ENCODE data around the gene DCBLD1. TPM values are rescaled to one million over a fixed set of nuclear protein-coding genes. Genes with fewer than 3 reads are reported as not detected.
"Not testable (repeated sequence)": the region's sequence is repeated elsewhere in the genome, so short reads cannot be mapped to it uniquely, and the experiment has no call there.

Gene DCBLD1
- total RNA-seq, 2 experiments from 2014 or later = 7.8 to 10.6 TPM

GRCh38 chr6:117506907-117507306 lies 24.4 kb downstream of the DCBLD1 start:
- H3K9me3 Mint-ChIP-seq = no peaks in the 10 kb centered on the region
- CTCF ChIA-PET = no interaction called here
- H3K4me3 Mint-ChIP-seq = no peak overlapping the region
- POLR2A ChIA-PET = no interaction called here
- H3K4me1 Mint-ChIP-seq = no peaks in the 10 kb centered on the region
- no peak for DNase-seq
- H3K27me3 Mint-ChIP-seq = no peaks in the 10 kb centered on the region
- H3K27ac Mint-ChIP-seq = no peak overlapping the region
- H3K36me3 Mint-ChIP-seq (ENCODE audit: low read depth) = peaks cover 8% of the 10 kb centered on the region

- H3K9me3 Mint-ChIP-seq = no peaks in the 10 kb centered on the region
- H3K27ac Mint-ChIP-seq = no peak overlapping the region
- DNase-seq = no peak
- H3K36me3 Mint-ChIP-seq (ENCODE audit: low read depth) = peaks cover 8% of the 10 kb centered on the region
- H3K4me3 Mint-ChIP-seq = no peak overlapping the region
- ChIA-PET POLR2A (no interaction called here), CTCF (interaction anchor here (1.1 kb wide), 1 partner anchor 18 kb away, joined by 3 read pairs; no protein-coding TSS in a partner anchor)
- H3K27me3 Mint-ChIP-seq = no peaks in the 10 kb centered on the region
- H3K4me1 Mint-ChIP-seq = no peaks in the 10 kb centered on the region
Observed at GRCh38 chr6:117508450-117508971, 26.0 kb downstream of the DCBLD1 start.

GRCh38 chr6:117509021-117509420 lies 26.5 kb downstream of the DCBLD1 start:
- Mint-ChIP-seq H3K27me3 (no peaks in the 10 kb centered on the region), H3K36me3 (ENCODE audit: low read depth) (peaks cover 8% of the 10 kb centered on the region), H3K27ac (no peak overlapping the region), H3K4me1 (no peaks in the 10 kb centered on the region), H3K4me3 (no peak overlapping the region), H3K9me3 (no peaks in the 10 kb centered on the region)
- DNase-seq = no peak
- ChIA-PET POLR2A (no interaction called here), CTCF (interaction anchor here (1.1 kb wide), 1 partner anchor 18 kb away, joined by 3 read pairs; no protein-coding TSS in a partner anchor)

- no peak for DNase-seq
- Mint-ChIP-seq H3K4me1 (no peaks in the 10 kb centered on the region), H3K27ac (no peak overlapping the region), H3K27me3 (no peaks in the 10 kb centered on the region), H3K9me3 (no peaks in the 10 kb centered on the region), H3K4me3 (no peak overlapping the region), H3K36me3 (ENCODE audit: low read depth) (peaks cover 5% of the 10 kb centered on the region)
- ChIA-PET POLR2A (no interaction called here), CTCF (no interaction called here)
Observed at GRCh38 chr6:117512056-117512828, 29.8 kb downstream of the DCBLD1 start.

- H3K27me3 Mint-ChIP-seq = no peaks in the 10 kb centered on the region
- H3K9me3 Mint-ChIP-seq = no peaks in the 10 kb centered on the region
- ChIA-PET POLR2A (no interaction called here), CTCF (no interaction called here)
- no peak overlapping the region for H3K27ac Mint-ChIP-seq
- no peak for DNase-seq
- H3K4me3 Mint-ChIP-seq = no peak overlapping the region
- no peaks in the 10 kb centered on the region for H3K4me1 Mint-ChIP-seq
- H3K36me3 Mint-ChIP-seq (ENCODE audit: low read depth) = peaks cover 5% of the 10 kb centered on the region
Observed at GRCh38 chr6:117512987-117513573, 30.6 kb downstream of the DCBLD1 start.

- ChIA-PET CTCF (no interaction called here), POLR2A (no interaction called here)
- Mint-ChIP-seq H3K27me3 (no peaks in the 10 kb centered on the region), H3K27ac (no peak overlapping the region), H3K4me3 (no peak overlapping the region), H3K36me3 (ENCODE audit: low read depth) (peaks cover 5% of the 10 kb centered on the region), H3K9me3 (no peaks in the 10 kb centered on the region), H3K4me1 (no peaks in the 10 kb centered on the region)
- no peak for DNase-seq
Observed at GRCh38 chr6:117513778-117514365, 31.4 kb downstream of the DCBLD1 start.

GRCh38 chr6:117514655-117515054 lies 32.2 kb downstream of the DCBLD1 start:
- no peak for DNase-seq

GRCh38 chr6:117515326-117515725 lies 32.9 kb downstream of the DCBLD1 start:
- Mint-ChIP-seq H3K27ac (no peak overlapping the region), H3K9me3 (no peaks in the 10 kb centered on the region), H3K27me3 (no peaks in the 10 kb centered on the region), H3K36me3 (ENCODE audit: low read depth) (peaks cover 5% of the 10 kb centered on the region), H3K4me1 (no peaks in the 10 kb centered on the region), H3K4me3 (no peak overlapping the region)
- ChIA-PET CTCF (no interaction called here), POLR2A (no interaction called here)
- no peak for DNase-seq

More at GRCh38 chr6:117514655-117515054, 32.2 kb downstream of the DCBLD1 start:
- H3K36me3 Mint-ChIP-seq (ENCODE audit: low read depth) = peaks cover 5% of the 10 kb centered on the region
- no peaks in the 10 kb centered on the region for H3K9me3 Mint-ChIP-seq
- no peak overlapping the region for H3K4me3 Mint-ChIP-seq
- POLR2A ChIA-PET = no interaction called here
- H3K27ac Mint-ChIP-seq = no peak overlapping the region
- H3K27me3 Mint-ChIP-seq = no peaks in the 10 kb centered on the region
- CTCF ChIA-PET = no interaction called here
- no peaks in the 10 kb centered on the region for H3K4me1 Mint-ChIP-seq

GRCh38 chr6:117517995-117518394 lies 35.5 kb downstream of the DCBLD1 start:
- DNase-seq; H3K27ac Mint-ChIP-seq; H3K9me3 Mint-ChIP-seq; H3K27me3 Mint-ChIP-seq; H3K4me1 Mint-ChIP-seq; H3K36me3 Mint-ChIP-seq (ENCODE audit: low read depth); POLR2A ChIA-PET; H3K4me3 Mint-ChIP-seq; CTCF ChIA-PET: not testable (repeated sequence)

GRCh38 chr6:117518870-117519269 lies 36.4 kb downstream of the DCBLD1 start:
- peaks cover 3% of the 10 kb centered on the region for H3K36me3 Mint-ChIP-seq (ENCODE audit: low read depth)
- no peaks in the 10 kb centered on the region for H3K4me1 Mint-ChIP-seq
- H3K27me3 Mint-ChIP-seq = no peaks in the 10 kb centered on the region
- H3K4me3 Mint-ChIP-seq = no peak overlapping the region
- DNase-seq = no peak
- ChIA-PET CTCF (no interaction called here), POLR2A (no interaction called here)
- H3K9me3 Mint-ChIP-seq = no peaks in the 10 kb centered on the region
- H3K27ac Mint-ChIP-seq = no peak overlapping the region

- ChIA-PET POLR2A (no interaction called here), CTCF (no interaction called here)
- H3K9me3 Mint-ChIP-seq = no peaks in the 10 kb centered on the region
- no peak for DNase-seq
- peaks cover 3% of the 10 kb centered on the region for H3K36me3 Mint-ChIP-seq (ENCODE audit: low read depth)
- no peak overlapping the region for H3K27ac Mint-ChIP-seq
- no peak overlapping the region for H3K4me3 Mint-ChIP-seq
- no peaks in the 10 kb centered on the region for H3K27me3 Mint-ChIP-seq
- no peaks in the 10 kb centered on the region for H3K4me1 Mint-ChIP-seq
Observed at GRCh38 chr6:117520603-117521395, 38.3 kb downstream of the DCBLD1 start.

- Mint-ChIP-seq H3K27ac (no peak overlapping the region), H3K9me3 (no peaks in the 10 kb centered on the region), H3K4me3 (no peak overlapping the region), H3K27me3 (no peaks in the 10 kb centered on the region), H3K36me3 (ENCODE audit: low read depth) (peaks cover under 1% of the 10 kb centered on the region), H3K4me1 (no peaks in the 10 kb centered on the region)
- ChIA-PET CTCF (no interaction called here), POLR2A (no interaction called here)
- DNase-seq = no peak
Observed at GRCh38 chr6:117521791-117522502, 39.5 kb downstream of the DCBLD1 start.

- Mint-ChIP-seq H3K27ac (no peak overlapping the region), H3K4me1 (no peaks in the 10 kb centered on the region), H3K27me3 (no peaks in the 10 kb centered on the region), H3K36me3 (ENCODE audit: low read depth) (no peaks in the 10 kb centered on the region), H3K4me3 (no peak overlapping the region), H3K9me3 (no peaks in the 10 kb centered on the region)
- no peak for DNase-seq
- ChIA-PET CTCF (no interaction called here), POLR2A (no interaction called here)
Observed at GRCh38 chr6:117525607-117526006, 43.1 kb downstream of the DCBLD1 start.

Measured in activated CD4-positive, alpha-beta memory T cell treated with anti-CD3 and anti-CD28 coated beads, Interleukin-2, amount 10 ng/mL, durations not matched to agents 7 days and 5 days (primary cell).